K562 (cell line): ENCODE measurements around the gene CAPN6. TPM values are rescaled to one million over a fixed set of nuclear protein-coding genes. Genes with fewer than 3 reads are reported as not detected.

Experiments used
- ATAC-seq: fragments of 200-7000 bp; cut with Tn5 transposase; 3 replicates; pipeline ENCODE4 v1.9.1; 2020; ENCODE audit warnings: moderate library complexity
- BruUV-seq: library from RNA; stranded (reverse); fragments of 400-500 nt; replicated peaks from 2 replicates; lab custom pipeline; 2021; lab: Mats Ljungman, UMichigan
- CTCF ChIA-PET: fragments of 300-600 bp; formaldehyde crosslinking; extraction: SDS; loops from one replicate; lab custom pipeline; 2021; ENCODE audit warnings: low intra/inter-chr PET ratio; lab: Yijun Ruan, JAX
- POLR2A ChIA-PET: fragments of 300-600, 350-650 bp; sonication (Branson Sonifier 250); formaldehyde crosslinking; extraction: SDS; loops from one replicate; lab custom pipeline; 2021; ENCODE audit warnings: antibody characterized with exemption, inconsistent platforms; lab: Yijun Ruan, JAX
- DNase-seq, 4 experiments: peaks; one replicate each; pipeline versions ENCODE4 v3.0.0 to v3.0.0-alpha.2; 2011 to 2018; ENCODE audit warnings: low spot score in 3 of 4, mixed read lengths in 3 of 4; ENCODE audit errors: extremely low read depth in 1 of 4
- FAIRE-seq: peaks from 2 replicates; lab custom pipeline; 2011; peaks lifted over from hg19 to GRCh38; lab: Jason Lieb, UNC
- H2AFZ ChIP-seq: 2 replicates; pipeline ENCODE4 v1.6.0; 2011; ENCODE audit warnings: low read depth, low read length, control low read depth, inconsistent platforms
- H3K27ac ChIP-seq: fragments of 200-600 bp; 3 replicates; pipeline ENCODE4 v1.8.0; 2011; ENCODE audit warnings: low read depth, mild to moderate bottlenecking, control low read depth, inconsistent platforms, low read length, moderate library complexity, mixed read lengths; ENCODE audit errors: extremely low read depth
- H3K27me3 ChIP-seq, 2 experiments: fragments of 300-600 bp in 1 of 2; 2 replicates in 1 of 2; 3 replicates in 1 of 2; pipeline versions ENCODE4 v1.6.0 to v1.8.0; 2011; ENCODE audit warnings: inconsistent platforms in 2 of 2, low read length in 2 of 2, mild to moderate bottlenecking in 1 of 2, mixed read lengths in 1 of 2, moderate library complexity in 1 of 2; ENCODE audit not compliant: control insufficient read depth in 2 of 2, insufficient read depth in 2 of 2
- H3K36me3 ChIP-seq: fragments of 300-600 bp; 3 replicates; pipeline ENCODE4 v1.8.0; 2011; ENCODE audit warnings: mild to moderate bottlenecking, low read length, inconsistent platforms; ENCODE audit not compliant: control insufficient read depth, insufficient read depth
- H3K4me1 ChIP-seq, 2 experiments: fragments of 200-600 bp in 1 of 2; replicated peaks in 1 of 2; 2 replicates in 1 of 2; 3 replicates in 1 of 2; pipeline versions ENCODE4 v1.5.1 to v1.8.0; 2011; ENCODE audit warnings: inconsistent platforms in 2 of 2, low read length in 2 of 2, mild to moderate bottlenecking in 1 of 2, mixed read lengths in 1 of 2, moderate library complexity in 1 of 2; ENCODE audit not compliant: control insufficient read depth in 2 of 2, insufficient read depth in 2 of 2
- H3K4me2 ChIP-seq: 2 replicates; pipeline ENCODE4 v1.6.1; 2011; ENCODE audit warnings: low read length, control low read depth, inconsistent platforms, mixed read lengths; ENCODE audit not compliant: insufficient read depth
- H3K4me3 ChIP-seq: fragments of 200-600 bp; sonication (generic), shearing (Covaris generic); 2 replicates; pipeline ENCODE4 v1.5.1; 2016; ENCODE audit warnings: control low read depth, inconsistent platforms
- H3K79me2 ChIP-seq: fragments of 200-600 bp; 3 replicates; pipeline ENCODE4 v1.8.0; 2011; ENCODE audit warnings: low read length, inconsistent platforms; ENCODE audit not compliant: control insufficient read depth, insufficient read depth
- H3K9ac ChIP-seq, 2 experiments: 2 replicates each; pipeline versions ENCODE4 v1.6.0 to v1.6.1; 2011; ENCODE audit warnings: low read depth in 2 of 2, low read length in 2 of 2, control low read depth in 1 of 2, inconsistent platforms in 1 of 2, mild to moderate bottlenecking in 1 of 2, mixed read lengths in 1 of 2; ENCODE audit not compliant: insufficient read depth in 1 of 2
- H3K9me1 ChIP-seq: one replicate; pipeline ENCODE4 v1.6.0; 2011; ENCODE audit warnings: inconsistent platforms, mild to moderate bottlenecking, low read length, moderate library complexity; ENCODE audit not compliant: control insufficient read depth, insufficient read depth
- H3K9me3 ChIP-seq: replicated peaks from 2 replicates; pipeline ENCODE4 v1.5.1; 2011; ENCODE audit warnings: low read depth, low read length, inconsistent platforms; ENCODE audit not compliant: control insufficient read depth, insufficient read depth
- H4K20me1 ChIP-seq: replicated peaks from 2 replicates; pipeline ENCODE4 v1.6.1; 2011; ENCODE audit warnings: low read length, inconsistent platforms, mixed read lengths; ENCODE audit not compliant: control insufficient read depth, insufficient read depth
- ARID1B ChIP-seq: fragments of 450-650 bp; IDR thresholded peaks from 2 replicates; pipeline ENCODE4 v1.6.1; 2016; ENCODE audit warnings: antibody characterized with exemption, mild to moderate bottlenecking, inconsistent platforms
- CAMTA2 ChIP-seq: fragments of 250-450 bp; sonication (Bioruptor Pico); conservative IDR thresholded peaks from 2 replicates; pipeline ENCODE4 v1.5.1; 2022
- DNMT1 ChIP-seq: fragments of 450-650 bp; IDR thresholded peaks from 2 replicates; pipeline ENCODE4 v1.6.1; 2016; ENCODE audit warnings: antibody characterized with exemption, mild to moderate bottlenecking
- HLTF ChIP-seq: fragments of 450-650 bp; IDR thresholded peaks from 2 replicates; pipeline ENCODE4 v1.6.1; 2016
- KDM4B ChIP-seq, 2 experiments: fragments of 450-650 bp in 1 of 2; sonication (generic) in 1 of 2; IDR thresholded peaks; 2 replicates each; pipeline ENCODE4 v1.6.1; 2016 to 2017; ENCODE audit warnings: borderline replicate concordance in 2 of 2, antibody characterized with exemption in 1 of 2, low read depth in 1 of 2, mild to moderate bottlenecking in 1 of 2
- NR2C1 ChIP-seq, 2 experiments: fragments of 450-650 bp; IDR thresholded peaks; 2 replicates each; pipeline ENCODE4 v1.6.1; 2017; ENCODE audit warnings: mild to moderate bottlenecking in 2 of 2, antibody characterized with exemption in 1 of 2, inconsistent platforms in 1 of 2, missing compliant biosample characterization in 1 of 2, missing genetic modification characterization in 1 of 2
- RAD51 ChIP-seq: fragments of 450-650 bp; IDR thresholded peaks from 2 replicates; pipeline ENCODE4 v1.7.1; 2016; ENCODE audit warnings: low read depth, mild to moderate bottlenecking, borderline replicate concordance
- SMC3 ChIP-seq: conservative IDR thresholded peaks from 2 replicates; pipeline ENCODE4 v1.6.1; 2011; ENCODE audit warnings: low read depth, low read length, improper control_type of control experiment; ENCODE audit not compliant: insufficient read depth
- U2AF1 ChIP-seq: fragments of 200-400 bp; formaldehyde crosslinking; optimal IDR thresholded peaks from 2 replicates; pipeline ENCODE3; 2017; ENCODE audit warnings: mild to moderate bottlenecking, low read depth, low read length, moderate library complexity
- ZNF77 ChIP-seq: fragments of 250-450 bp; sonication (Bioruptor Pico); IDR thresholded peaks from 2 replicates; pipeline ENCODE4 v1.5.0; 2020
- WGBS: fragments of 100-300 bp; shearing (Covaris generic); methylation state at CpG from one replicate; pipeline ENCODE4 v1.1.6; 2016; ENCODE audit warnings: low coverage, mixed read lengths; ENCODE audit not compliant: insufficient coverage; ENCODE audit errors: missing lambda C conversion rate; 5-methylcytosine and 5-hydroxymethylcytosine counted together
- in situ Hi-C: fragments of 300-500 bp; cut with MboI; formaldehyde crosslinking; loops from 4 replicates; pipeline ENCODE4 v1.15.0; 2018; ENCODE audit warnings: inconsistent platforms, mixed read lengths
- intact Hi-C: fragments of 100-400 bp; cut with micrococcal nuclease; formaldehyde crosslinking; loops from 2 replicates; pipeline ENCODE4 v1.14.2; 2022
- polyA plus RNA-seq, 8 experiments: library from polyadenylated mRNA; depleted of rRNA in 4 of 8; stranded (reverse) in 5 of 8; unstranded in 3 of 8; fragments of >200 nt; fragmentation: Nextera tagmentation in 2 of 8; fragmentation: Illumina TruSeq in 1 of 8; extraction: Ambion mirVana in 2 of 8; extraction: Trizol in 1 of 8; gene quantifications; 2 replicates each; pipeline versions ENCODE4 v1.2.1 to v1.2.3, GENCODE V29; 2011 to 2014; ENCODE audit warnings: inconsistent platforms in 1 of 8, missing spikeins in 1 of 8
- total RNA-seq, 7 experiments: library from RNA; depleted of rRNA in 6 of 7; stranded (reverse); fragments of >200 nt in 6 of 7; fragmentation: Illumina TruSeq in 2 of 7; extraction: Trizol in 2 of 7; gene quantifications; 2 replicates each; pipeline versions ENCODE4 v1.2.1 to v1.2.3, GENCODE V29; 2011 to 2021; ENCODE audit warnings: low replicate concordance in 1 of 7
- TF ChIP-seq, protein P1 (sequence below): fragments of 250-450 bp; sonication (Bioruptor Pico); IDR thresholded peaks from 2 replicates; pipeline ENCODE4 v1.4.0; 2020
- TF ChIP-seq, protein P2 (sequence below): fragments of 250-450 bp; sonication (Bioruptor Pico); IDR thresholded peaks from 2 replicates; pipeline ENCODE4 v1.8.0; 2022; ENCODE audit warnings: inconsistent platforms, mild to moderate bottlenecking, moderate library complexity, borderline replicate concordance
- TF ChIP-seq, protein P3 (sequence below): fragments of 450-650 bp; IDR thresholded peaks from 2 replicates; pipeline ENCODE4 v1.6.1; 2016; ENCODE audit warnings: low read depth, mild to moderate bottlenecking, moderate library complexity

The CAPN6 gene
- total and polyA plus RNA-seq, 9 of the 15 experiments (the other 6 are each of a cell fraction or from before 2014, with no cell fraction given), result 0.11 TPM; not detected in 8

DNA sequence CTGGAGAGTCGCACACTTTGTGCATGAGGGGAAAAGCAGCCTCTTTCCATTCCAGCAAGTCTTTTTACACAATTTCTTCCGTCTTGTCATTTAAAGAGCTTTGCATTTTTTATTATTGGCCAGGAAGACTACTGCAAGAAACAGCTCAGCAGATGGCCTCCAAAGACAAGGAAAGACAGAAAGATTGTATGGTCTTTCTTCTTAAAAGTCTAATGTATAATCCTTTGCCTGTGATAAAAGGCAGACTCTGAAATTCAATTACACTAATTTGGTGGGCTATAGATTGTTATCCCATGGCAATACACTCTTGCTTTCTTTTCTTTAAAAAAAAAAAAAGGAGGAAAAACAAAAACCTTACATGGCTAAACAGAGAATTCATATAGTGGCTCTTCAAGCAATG lies 5.9 kb downstream of the CAPN6 start:
- BruUV-seq, result no TSS peak
- DNase-seq, result no peak
- POLR2A ChIA-PET, result no interaction called here

DNA sequence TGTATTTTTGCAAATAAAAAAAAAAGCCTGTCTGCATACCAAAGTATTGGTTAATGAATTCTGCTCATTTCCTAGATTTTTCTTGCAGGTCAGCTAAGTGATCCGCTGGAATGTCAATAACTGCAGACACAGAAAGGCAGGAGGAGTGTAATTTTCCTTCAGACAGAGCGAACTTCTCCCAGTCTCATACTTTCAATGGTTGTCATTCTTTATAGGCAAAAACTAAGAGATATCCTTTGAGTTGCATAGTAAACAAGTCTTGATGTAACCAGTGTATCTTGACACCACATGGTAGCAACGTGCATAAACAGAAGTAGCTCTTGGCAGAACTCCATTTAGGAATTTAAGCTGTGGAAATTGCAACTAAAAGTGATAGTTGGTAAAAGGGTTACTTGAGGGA lies 8.2 kb downstream of the CAPN6 start:
- WGBS, result 0% methylated on average over 3 of the region's 3 CpGs
- intact Hi-C loops, result no loop called here
- Histone ChIP-seq H3K4me2 (no peak overlapping the region), H4K20me1 (no peaks in the 10 kb centered on the region), H3K27ac (no peak overlapping the region), H3K9me1 (no peaks in the 10 kb centered on the region), H3K9ac (no peak overlapping the region), H3K4me3 (no peak overlapping the region), H3K27me3 (no peaks in the 10 kb centered on the region), H3K9me3 (no peaks in the 10 kb centered on the region), H3K36me3 (no peaks in the 10 kb centered on the region), H3K79me2 (no peaks in the 10 kb centered on the region), H2AFZ (no peak overlapping the region), H3K4me1 (no peaks in the 10 kb centered on the region)
- CTCF ChIA-PET, result no interaction called here
- no TSS peak for BruUV-seq
- POLR2A ChIA-PET, result no interaction called here
- FAIRE-seq (no peak), ATAC-seq (no peak), DNase-seq (no peak)
- in situ Hi-C loops, result no loop called here
- TF ChIP-seq, protein P1, sequence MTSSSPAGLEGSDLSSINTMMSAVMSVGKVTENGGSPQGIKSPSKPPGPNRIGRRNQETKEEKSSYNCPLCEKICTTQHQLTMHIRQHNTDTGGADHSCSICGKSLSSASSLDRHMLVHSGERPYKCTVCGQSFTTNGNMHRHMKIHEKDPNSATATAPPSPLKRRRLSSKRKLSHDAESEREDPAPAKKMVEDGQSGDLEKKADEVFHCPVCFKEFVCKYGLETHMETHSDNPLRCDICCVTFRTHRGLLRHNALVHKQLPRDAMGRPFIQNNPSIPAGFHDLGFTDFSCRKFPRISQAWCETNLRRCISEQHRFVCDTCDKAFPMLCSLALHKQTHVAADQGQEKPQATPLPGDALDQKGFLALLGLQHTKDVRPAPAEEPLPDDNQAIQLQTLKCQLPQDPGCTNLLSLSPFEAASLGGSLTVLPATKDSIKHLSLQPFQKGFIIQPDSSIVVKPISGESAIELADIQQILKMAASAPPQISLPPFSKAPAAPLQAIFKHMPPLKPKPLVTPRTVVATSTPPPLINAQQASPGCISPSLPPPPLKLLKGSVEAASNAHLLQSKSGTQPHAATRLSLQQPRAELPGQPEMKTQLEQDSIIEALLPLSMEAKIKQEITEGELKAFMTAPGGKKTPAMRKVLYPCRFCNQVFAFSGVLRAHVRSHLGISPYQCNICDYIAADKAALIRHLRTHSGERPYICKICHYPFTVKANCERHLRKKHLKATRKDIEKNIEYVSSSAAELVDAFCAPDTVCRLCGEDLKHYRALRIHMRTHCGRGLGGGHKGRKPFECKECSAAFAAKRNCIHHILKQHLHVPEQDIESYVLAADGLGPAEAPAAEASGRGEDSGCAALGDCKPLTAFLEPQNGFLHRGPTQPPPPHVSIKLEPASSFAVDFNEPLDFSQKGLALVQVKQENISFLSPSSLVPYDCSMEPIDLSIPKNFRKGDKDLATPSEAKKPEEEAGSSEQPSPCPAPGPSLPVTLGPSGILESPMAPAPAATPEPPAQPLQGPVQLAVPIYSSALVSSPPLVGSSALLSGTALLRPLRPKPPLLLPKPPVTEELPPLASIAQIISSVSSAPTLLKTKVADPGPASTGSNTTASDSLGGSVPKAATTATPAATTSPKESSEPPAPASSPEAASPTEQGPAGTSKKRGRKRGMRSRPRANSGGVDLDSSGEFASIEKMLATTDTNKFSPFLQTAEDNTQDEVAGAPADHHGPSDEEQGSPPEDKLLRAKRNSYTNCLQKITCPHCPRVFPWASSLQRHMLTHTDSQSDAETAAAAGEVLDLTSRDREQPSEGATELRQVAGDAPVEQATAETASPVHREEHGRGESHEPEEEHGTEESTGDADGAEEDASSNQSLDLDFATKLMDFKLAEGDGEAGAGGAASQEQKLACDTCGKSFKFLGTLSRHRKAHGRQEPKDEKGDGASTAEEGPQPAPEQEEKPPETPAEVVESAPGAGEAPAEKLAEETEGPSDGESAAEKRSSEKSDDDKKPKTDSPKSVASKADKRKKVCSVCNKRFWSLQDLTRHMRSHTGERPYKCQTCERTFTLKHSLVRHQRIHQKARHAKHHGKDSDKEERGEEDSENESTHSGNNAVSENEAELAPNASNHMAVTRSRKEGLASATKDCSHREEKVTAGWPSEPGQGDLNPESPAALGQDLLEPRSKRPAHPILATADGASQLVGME (CRISPR knock-in tag), result no peak
- TF ChIP-seq HLTF, result no peak
- TF ChIP-seq, protein P2, sequence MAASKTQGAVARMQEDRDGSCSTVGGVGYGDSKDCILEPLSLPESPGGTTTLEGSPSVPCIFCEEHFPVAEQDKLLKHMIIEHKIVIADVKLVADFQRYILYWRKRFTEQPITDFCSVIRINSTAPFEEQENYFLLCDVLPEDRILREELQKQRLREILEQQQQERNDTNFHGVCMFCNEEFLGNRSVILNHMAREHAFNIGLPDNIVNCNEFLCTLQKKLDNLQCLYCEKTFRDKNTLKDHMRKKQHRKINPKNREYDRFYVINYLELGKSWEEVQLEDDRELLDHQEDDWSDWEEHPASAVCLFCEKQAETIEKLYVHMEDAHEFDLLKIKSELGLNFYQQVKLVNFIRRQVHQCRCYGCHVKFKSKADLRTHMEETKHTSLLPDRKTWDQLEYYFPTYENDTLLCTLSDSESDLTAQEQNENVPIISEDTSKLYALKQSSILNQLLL (CRISPR knock-in tag), result no peak
- TF ChIP-seq NR2C1 (IDR thresholded peaks at IDR 0.05), result no peak
- TF ChIP-seq NR2C1 (tag; IDR thresholded peaks at IDR 0.05), result no peak

More for the DNA sequence above, 5.9 kb downstream of the CAPN6 start:
- Histone ChIP-seq H3K9ac (no peak overlapping the region), H3K36me3 (no peaks in the 10 kb centered on the region), H3K79me2 (no peaks in the 10 kb centered on the region), H3K27ac (no peak overlapping the region), H3K4me2 (no peak overlapping the region), H2AFZ (no peak overlapping the region), H3K27me3 (no peaks in the 10 kb centered on the region), H4K20me1 (no peaks in the 10 kb centered on the region), H3K9me1 (no peaks in the 10 kb centered on the region), H3K4me1 (no peaks in the 10 kb centered on the region), H3K4me3 (no peak overlapping the region), H3K9me3 (no peaks in the 10 kb centered on the region)
- TF ChIP-seq KDM4B (IDR thresholded peaks at IDR 0.05; ENCODE audit: borderline replicate concordance in 2 of 2, low read depth in 1 of 2) (no peak), ZNF77 (CRISPR knock-in tag) (no peak), DNMT1 (no peak), RAD51 (no peak), CAMTA2 (CRISPR knock-in tag) (no peak), U2AF1 (no peak), ARID1B (no peak), SMC3 (no peak)
- TF ChIP-seq, protein P3, sequence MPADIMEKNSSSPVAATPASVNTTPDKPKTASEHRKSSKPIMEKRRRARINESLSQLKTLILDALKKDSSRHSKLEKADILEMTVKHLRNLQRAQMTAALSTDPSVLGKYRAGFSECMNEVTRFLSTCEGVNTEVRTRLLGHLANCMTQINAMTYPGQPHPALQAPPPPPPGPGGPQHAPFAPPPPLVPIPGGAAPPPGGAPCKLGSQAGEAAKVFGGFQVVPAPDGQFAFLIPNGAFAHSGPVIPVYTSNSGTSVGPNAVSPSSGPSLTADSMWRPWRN, result no peak
- 0% methylated on average over 2 of the region's 2 CpGs for WGBS
- in situ Hi-C loops, result no loop called here
- FAIRE-seq (no peak), ATAC-seq (no peak)
- intact Hi-C loops, result no loop called here
- CTCF ChIA-PET, result no interaction called here
